H9 (cell line): ENCODE measurements around the gene BLOC1S6. TPM values are rescaled to one million over a fixed set of nuclear protein-coding genes. Genes with fewer than 3 reads are reported as not detected.

Experiments used
- DNase-seq: peaks from one replicate; pipeline ENCODE4 v3.0.0-alpha.2; 2017
- H2AFZ ChIP-seq: one replicate; pipeline ENCODE4 v1.6.1; 2013; ENCODE audit warnings: mild to moderate bottlenecking, low read length, control low read depth, moderate library complexity
- H2AK5ac ChIP-seq: 2 replicates; pipeline ENCODE4 v1.6.1; 2013; ENCODE audit warnings: low read length, control low read depth, mixed read lengths; ENCODE audit not compliant: insufficient read length
- H2BK120ac ChIP-seq: one replicate; pipeline ENCODE4 v1.6.1; 2013; ENCODE audit warnings: low read depth, mild to moderate bottlenecking, low read length, control low read depth, inconsistent platforms; ENCODE audit not compliant: poor library complexity, severe bottlenecking
- H2BK12ac ChIP-seq: 2 replicates; pipeline ENCODE4 v1.6.1; 2013; ENCODE audit warnings: low read length, control low read depth, mixed read lengths, low read depth; ENCODE audit not compliant: insufficient read length
- H2BK15ac ChIP-seq: 2 replicates; pipeline ENCODE4 v1.6.1; 2013; ENCODE audit warnings: low read depth, low read length, control low read depth
- H2BK20ac ChIP-seq: one replicate; pipeline ENCODE4 v1.6.1; 2013; ENCODE audit warnings: low read depth, mild to moderate bottlenecking, low read length, control low read depth, inconsistent platforms; ENCODE audit not compliant: poor library complexity, severe bottlenecking
- H2BK5ac ChIP-seq: 2 replicates; pipeline ENCODE4 v1.6.1; 2013; ENCODE audit warnings: low read length, control low read depth, mixed read lengths; ENCODE audit not compliant: insufficient read length
- H3K14ac ChIP-seq: 2 replicates; pipeline ENCODE4 v1.6.1; 2013; ENCODE audit warnings: low read length, control low read depth; ENCODE audit not compliant: insufficient read depth
- H3K18ac ChIP-seq: 2 replicates; pipeline ENCODE4 v1.6.1; 2013; ENCODE audit warnings: low read depth, mild to moderate bottlenecking, mixed read lengths, low read length, control low read depth; ENCODE audit not compliant: insufficient read length
- H3K23ac ChIP-seq: 2 replicates; pipeline ENCODE4 v1.6.1; 2013; ENCODE audit warnings: low read length, control low read depth, mixed read lengths, low read depth; ENCODE audit not compliant: insufficient read length
- H3K23me2 ChIP-seq: 2 replicates; pipeline ENCODE4 v1.6.1; 2013; ENCODE audit warnings: low read depth, mild to moderate bottlenecking, mixed read lengths, low read length, control low read depth; ENCODE audit not compliant: insufficient read length, poor library complexity, severe bottlenecking
- H3K27ac ChIP-seq: 2 replicates; pipeline ENCODE4 v1.5.1; 2013; ENCODE audit warnings: low read length, control low read depth, mixed read lengths, low read depth; ENCODE audit not compliant: insufficient read length
- H3K27me3 ChIP-seq: 2 replicates; pipeline ENCODE4 v1.6.1; 2013; ENCODE audit warnings: low read length, control low read depth, inconsistent platforms; ENCODE audit not compliant: insufficient read depth
- H3K4ac ChIP-seq: 2 replicates; pipeline ENCODE4 v1.6.1; 2013; ENCODE audit warnings: low read depth, mild to moderate bottlenecking, control low read depth, inconsistent platforms, low read length, moderate library complexity
- H3K4me1 ChIP-seq: 2 replicates; pipeline ENCODE4 v1.6.1; 2013; ENCODE audit warnings: low read length, control low read depth, inconsistent platforms; ENCODE audit not compliant: insufficient read depth
- H3K4me2 ChIP-seq: 2 replicates; pipeline ENCODE4 v1.6.1; 2013; ENCODE audit warnings: low read length, control low read depth, mixed read lengths; ENCODE audit not compliant: insufficient read length, insufficient read depth
- H3K56ac ChIP-seq: 2 replicates; pipeline ENCODE4 v1.6.1; 2013; ENCODE audit warnings: low read depth, mild to moderate bottlenecking, mixed read lengths, low read length, control low read depth; ENCODE audit not compliant: insufficient read length
- H3K79me1 ChIP-seq: 2 replicates; pipeline ENCODE4 v1.6.1; 2013; ENCODE audit warnings: low read depth, mild to moderate bottlenecking, moderate library complexity, low read length, control low read depth, inconsistent platforms; ENCODE audit not compliant: insufficient read depth, poor library complexity, severe bottlenecking
- H3K79me2 ChIP-seq: 2 replicates; pipeline ENCODE4 v1.6.1; 2013; ENCODE audit warnings: low read length, control low read depth, inconsistent platforms; ENCODE audit not compliant: insufficient read depth
- H3K9ac ChIP-seq: 2 replicates; pipeline ENCODE4 v1.6.1; 2013; ENCODE audit warnings: low read length, control low read depth, mixed read lengths; ENCODE audit not compliant: insufficient read length; ENCODE audit errors: extremely low read depth
- H3K9me3 ChIP-seq: one replicate; pipeline ENCODE4 v1.6.1; 2013; ENCODE audit warnings: low read depth, low read length, inconsistent platforms; ENCODE audit not compliant: control insufficient read depth
- H3T11ph ChIP-seq: one replicate; pipeline ENCODE4 v1.6.1; 2013; ENCODE audit warnings: mild to moderate bottlenecking, low read length, control low read depth, inconsistent platforms
- H4K20me1 ChIP-seq: one replicate; pipeline ENCODE4 v1.6.1; 2013; ENCODE audit not compliant: control insufficient read depth, insufficient read length, insufficient read depth
- H4K5ac ChIP-seq: 2 replicates; pipeline ENCODE4 v1.6.1; 2013; ENCODE audit warnings: low read depth, mild to moderate bottlenecking, mixed read lengths, low read length, control low read depth; ENCODE audit not compliant: insufficient read length
- H4K8ac ChIP-seq: replicated peaks from 2 replicates; pipeline ENCODE4 v1.6.1; 2013; ENCODE audit warnings: low read length, control low read depth, mixed read lengths, low read depth; ENCODE audit not compliant: insufficient read length
- H4K91ac ChIP-seq: 2 replicates; pipeline ENCODE4 v1.6.1; 2013; ENCODE audit warnings: low read depth, mild to moderate bottlenecking, moderate library complexity, mixed read lengths, low read length, control low read depth; ENCODE audit not compliant: insufficient read length
- H3K27ac Mint-ChIP-seq, 3 experiments: 2 replicates in 2 of 3; 3 replicates in 1 of 3; pipeline ENCODE4 v1.8.0; 2020 to 2021; ENCODE audit warnings: mixed read lengths in 3 of 3, mild to moderate bottlenecking in 1 of 3, moderate library complexity in 1 of 3
- H3K27me3 Mint-ChIP-seq: 2 replicates; pipeline ENCODE4 v1.8.0; 2021; ENCODE audit warnings: low read depth, mild to moderate bottlenecking, moderate library complexity, mixed read lengths
- H3K36me3 Mint-ChIP-seq, 3 experiments: 2 replicates in 2 of 3; 3 replicates in 1 of 3; pipeline ENCODE4 v1.8.0; 2020 to 2021; ENCODE audit warnings: low read depth in 3 of 3, mixed read lengths in 3 of 3; ENCODE audit not compliant: insufficient read depth in 1 of 3
- H3K4me1 Mint-ChIP-seq, 2 experiments: 2 replicates each; pipeline ENCODE4 v1.8.0; 2020; ENCODE audit warnings: mixed read lengths in 2 of 2
- H3K4me3 Mint-ChIP-seq, 2 experiments: 2 replicates in 1 of 2; 3 replicates in 1 of 2; pipeline ENCODE4 v1.8.0; 2020 to 2021; ENCODE audit warnings: mild to moderate bottlenecking in 2 of 2, mixed read lengths in 2 of 2, moderate library complexity in 1 of 2
- H3K9me3 Mint-ChIP-seq, 2 experiments: 2 replicates in 1 of 2; 3 replicates in 1 of 2; pipeline ENCODE4 v1.8.0; 2020; ENCODE audit warnings: mild to moderate bottlenecking in 2 of 2, mixed read lengths in 2 of 2, moderate library complexity in 1 of 2
- CTCF ChIP-seq: fragments of 200-600 bp; sonication (generic); conservative IDR thresholded peaks from 3 replicates; pipeline ENCODE4 v1.8.0; 2021; ENCODE audit warnings: antibody characterized with exemption, mild to moderate bottlenecking
- WGBS: extraction: QIAGEN DNeasy Blood & Tissue Kit; methylation state at CpG from one replicate; pipeline ENCODE4 v1.1.7; 2013; ENCODE audit warnings: missing lambda C conversion rate, low lambda C conversion rate, mixed read lengths; ENCODE audit not compliant: insufficient read length; ENCODE audit errors: extremely low coverage; 5-methylcytosine and 5-hydroxymethylcytosine counted together
- total RNA-seq: library from RNA; stranded (reverse); gene quantifications from 2 replicates; pipeline ENCODE4 v1.2.1, GENCODE V29; 2021

The BLOC1S6 gene
- total RNA-seq, 1 experiment from 2014 or later, result 36.9 TPM

GRCh38 chr15:45594835-45595530 lies 7.8 kb downstream of the BLOC1S6 start:
- H3K27ac ChIP-seq, result no peak overlapping the region
- Mint-ChIP-seq H3K36me3 (peaks cover 19 to 43% (median 31%) of the 10 kb centered on the region in 3 experiments), H3K27me3 (no peaks in the 10 kb centered on the region), H3K4me1 (no peaks in the 10 kb centered on the region), H3K4me3 (no peak overlapping the region), H3K27ac (no peak overlapping the region), H3K9me3 (peaks cover 7 to 8% of the 10 kb centered on the region in 2 experiments)
- H3K14ac ChIP-seq, result no peak overlapping the region
- H2BK5ac ChIP-seq, result no peak overlapping the region
- no peak overlapping the region for H2BK15ac ChIP-seq
- no peaks in the 10 kb centered on the region for H3K4me1 ChIP-seq
- no peak overlapping the region for H2AK5ac ChIP-seq
- no CpG with 5 or more reads among the region's 2 CpGs for WGBS
- H3K9me3 ChIP-seq, result no peaks in the 10 kb centered on the region
- no peak overlapping the region for H3K56ac ChIP-seq
- no peak overlapping the region for H3K4ac ChIP-seq
- no peak overlapping the region for H3K18ac ChIP-seq
- no peak overlapping the region for H3K4me2 ChIP-seq
- no peak overlapping the region for H4K91ac ChIP-seq
- no peak overlapping the region for H2BK20ac ChIP-seq
- no peaks in the 10 kb centered on the region for H4K20me1 ChIP-seq
- no peak for DNase-seq
- H2BK12ac ChIP-seq, result no peak overlapping the region
- H3K23ac ChIP-seq, result no peak overlapping the region
- no peak for TF ChIP-seq CTCF
- H3K79me1 ChIP-seq, result peaks cover 6% of the 10 kb centered on the region
- no peaks in the 10 kb centered on the region for H3K23me2 ChIP-seq
- H3K9ac ChIP-seq, result no peak overlapping the region
- H3K27me3 ChIP-seq, result no peaks in the 10 kb centered on the region
- H2AFZ ChIP-seq, result no peak overlapping the region
- H2BK120ac ChIP-seq, result no peak overlapping the region
- no peaks in the 10 kb centered on the region; the same call in 1 of the 2 replicates for H3K79me2 ChIP-seq
- no peak overlapping the region for H4K5ac ChIP-seq
- H4K8ac ChIP-seq, result no peak overlapping the region
- H3T11ph ChIP-seq, result no peak overlapping the region
